Epithelial cell of proximal tubule (primary cell): ENCODE data around the gene CASP4. TPM values are rescaled to one million over a fixed set of nuclear protein-coding genes. Genes with fewer than 3 reads are reported as not detected.
A peak's percentile ranks its signal among the peaks of the same experiment; 100 is the strongest.

Experiments used
- DNase-seq: peaks from one replicate; pipeline ENCODE4 v3.0.0-alpha.2; 2011; ENCODE audit warnings: low read depth
- H3K4me3 ChIP-seq: 2 replicates; pipeline ENCODE4 v1.5.1; 2011; ENCODE audit warnings: low read depth, mild to moderate bottlenecking, low read length
- total RNA-seq: library from RNA; depleted of rRNA; stranded (reverse); fragments of >200 nt; gene quantifications from 2 replicates; pipeline ENCODE4 v1.2.3, GENCODE V29; 2015
- TF ChIP-seq, protein P1 (sequence below): conservative IDR thresholded peaks from 2 replicates; pipeline ENCODE4 v1.5.1; 2012; ENCODE audit warnings: low read depth, mild to moderate bottlenecking, low read length

Gene CASP4
- total RNA-seq, 1 donor from 2014 or later = 27.6 TPM

DNA sequence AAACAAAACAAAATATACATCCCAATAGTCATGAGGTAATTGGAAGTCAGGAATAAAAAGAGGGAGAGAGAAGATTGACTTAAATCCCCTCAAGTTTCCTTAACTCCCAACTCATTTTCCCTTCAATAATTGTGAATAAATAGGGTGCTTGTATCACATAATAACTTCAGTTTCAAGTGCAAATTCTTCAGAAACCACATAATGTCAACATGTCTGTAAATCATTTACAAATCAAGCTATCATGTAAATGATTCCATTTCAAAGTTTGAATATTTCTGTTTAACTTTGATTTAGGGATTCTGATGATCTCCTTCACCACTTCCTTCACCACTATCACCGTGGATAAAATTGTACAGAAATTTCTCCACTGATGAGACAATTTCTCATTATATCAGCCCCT, 31.3 kb upstream of the CASP4 start:
- TF ChIP-seq, protein P1, sequence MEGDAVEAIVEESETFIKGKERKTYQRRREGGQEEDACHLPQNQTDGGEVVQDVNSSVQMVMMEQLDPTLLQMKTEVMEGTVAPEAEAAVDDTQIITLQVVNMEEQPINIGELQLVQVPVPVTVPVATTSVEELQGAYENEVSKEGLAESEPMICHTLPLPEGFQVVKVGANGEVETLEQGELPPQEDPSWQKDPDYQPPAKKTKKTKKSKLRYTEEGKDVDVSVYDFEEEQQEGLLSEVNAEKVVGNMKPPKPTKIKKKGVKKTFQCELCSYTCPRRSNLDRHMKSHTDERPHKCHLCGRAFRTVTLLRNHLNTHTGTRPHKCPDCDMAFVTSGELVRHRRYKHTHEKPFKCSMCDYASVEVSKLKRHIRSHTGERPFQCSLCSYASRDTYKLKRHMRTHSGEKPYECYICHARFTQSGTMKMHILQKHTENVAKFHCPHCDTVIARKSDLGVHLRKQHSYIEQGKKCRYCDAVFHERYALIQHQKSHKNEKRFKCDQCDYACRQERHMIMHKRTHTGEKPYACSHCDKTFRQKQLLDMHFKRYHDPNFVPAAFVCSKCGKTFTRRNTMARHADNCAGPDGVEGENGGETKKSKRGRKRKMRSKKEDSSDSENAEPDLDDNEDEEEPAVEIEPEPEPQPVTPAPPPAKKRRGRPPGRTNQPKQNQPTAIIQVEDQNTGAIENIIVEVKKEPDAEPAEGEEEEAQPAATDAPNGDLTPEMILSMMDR = no peak
- H3K4me3 ChIP-seq = no peak overlapping the region
- DNase-seq = peak; percentile 23

DNA sequence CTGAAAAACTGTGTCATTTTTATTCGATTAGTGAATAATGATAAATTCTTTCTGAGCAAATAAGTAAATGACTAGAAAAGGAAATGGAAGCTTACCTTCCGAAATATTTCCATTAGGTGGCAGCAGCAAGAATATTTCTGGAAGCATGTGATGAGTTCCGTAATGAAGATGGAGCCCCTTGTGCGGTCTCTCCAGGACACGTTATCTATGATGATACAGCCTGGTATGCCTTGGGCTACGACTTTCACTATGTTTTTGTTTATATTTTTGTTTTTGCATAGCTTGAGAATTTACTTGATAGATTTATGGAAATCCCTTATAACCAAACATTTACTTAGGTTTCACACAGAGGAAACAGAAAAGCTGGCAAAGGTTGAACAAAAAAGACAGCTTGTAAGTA, 28.9 kb upstream of the CASP4 start:
- TF ChIP-seq, protein P1 = peak; percentile 42
- H3K4me3 ChIP-seq = no peak overlapping the region
- DNase-seq = no peak

DNA sequence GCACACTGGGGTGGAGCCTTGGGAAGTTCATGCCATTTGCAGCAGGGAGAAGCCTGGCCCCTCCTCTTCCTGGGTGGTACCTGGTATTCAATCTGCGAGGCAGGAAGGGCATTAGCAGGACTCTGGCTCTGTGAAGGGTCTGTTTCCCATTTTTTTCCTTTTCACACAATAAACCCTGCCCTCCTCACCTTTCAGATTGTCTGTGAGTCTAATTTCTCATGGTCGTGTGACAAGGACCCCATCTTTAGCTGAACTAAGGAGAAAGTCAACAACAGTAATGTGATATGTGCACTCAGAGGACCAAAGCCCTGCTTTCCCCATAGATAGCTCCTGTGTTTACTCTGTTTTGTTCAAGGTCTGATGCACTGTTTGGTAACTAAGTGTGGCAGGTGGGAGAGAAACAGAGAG, 26.6 kb upstream of the CASP4 start:
- TF ChIP-seq, protein P1 = no peak
- DNase-seq = no peak
- H3K4me3 ChIP-seq = no peak overlapping the region

DNA sequence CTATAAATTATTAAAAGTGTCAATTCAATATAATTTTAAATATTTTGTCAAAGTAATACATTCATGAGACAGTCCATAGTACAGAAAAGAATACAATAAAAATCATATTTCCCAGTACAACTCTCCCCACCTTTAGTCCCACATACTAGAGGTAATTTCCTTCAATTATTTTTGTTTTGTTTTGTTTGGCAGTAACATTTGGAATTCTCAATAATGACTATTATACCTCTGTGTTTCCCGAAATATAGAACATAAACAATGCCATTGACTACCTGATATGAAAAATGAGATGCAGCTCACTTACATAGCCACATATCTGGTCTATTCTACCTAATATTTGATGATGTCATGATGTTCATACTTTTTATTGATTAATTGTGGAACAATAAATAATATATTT, 24.4 kb upstream of the CASP4 start:
- DNase-seq = no peak
- H3K4me3 ChIP-seq = no peak overlapping the region
- TF ChIP-seq, protein P1 = no peak

DNA sequence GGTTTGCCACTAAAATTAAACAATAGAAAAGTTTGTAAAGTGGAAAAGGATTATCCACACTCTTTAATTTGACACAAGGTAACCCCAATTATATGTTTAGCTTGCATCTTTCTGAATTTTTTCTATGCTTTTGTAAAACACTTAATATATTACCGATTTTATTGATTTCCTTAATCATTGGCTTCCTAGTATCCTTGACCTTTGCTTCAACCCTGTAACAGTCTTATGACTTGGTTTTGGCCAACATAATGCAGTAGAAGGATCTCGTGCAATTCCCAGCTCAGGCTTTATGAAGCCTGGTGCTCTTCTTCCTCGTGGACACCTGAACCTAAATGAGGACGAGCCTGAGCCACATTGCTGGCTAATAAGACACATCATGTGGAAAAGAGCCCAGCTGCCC, 23.6 kb upstream of the CASP4 start:
- no peak for DNase-seq
- no peak overlapping the region for H3K4me3 ChIP-seq
- TF ChIP-seq, protein P1 = no peak

DNA sequence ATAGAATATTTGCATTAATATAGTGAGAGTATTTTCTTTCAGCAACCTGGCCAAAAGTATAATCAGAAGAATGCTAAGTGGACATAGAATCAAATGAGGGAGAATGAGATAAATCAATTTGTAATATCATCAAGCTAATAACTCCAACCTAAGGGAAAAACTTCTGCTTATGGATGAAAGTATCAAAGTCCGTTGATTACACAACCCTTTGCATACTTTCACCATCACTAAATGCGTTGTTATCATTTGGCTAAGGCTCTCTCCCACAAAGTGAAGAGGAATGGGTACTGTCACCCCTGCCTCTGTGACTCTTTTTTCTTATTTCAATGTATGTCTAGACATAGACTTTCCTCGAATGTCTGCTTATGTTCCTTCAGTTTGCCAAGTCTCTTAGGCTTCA, 16.4 kb upstream of the CASP4 start:
- H3K4me3 ChIP-seq = no peak overlapping the region
- DNase-seq = no peak
- TF ChIP-seq, protein P1 = no peak

DNA sequence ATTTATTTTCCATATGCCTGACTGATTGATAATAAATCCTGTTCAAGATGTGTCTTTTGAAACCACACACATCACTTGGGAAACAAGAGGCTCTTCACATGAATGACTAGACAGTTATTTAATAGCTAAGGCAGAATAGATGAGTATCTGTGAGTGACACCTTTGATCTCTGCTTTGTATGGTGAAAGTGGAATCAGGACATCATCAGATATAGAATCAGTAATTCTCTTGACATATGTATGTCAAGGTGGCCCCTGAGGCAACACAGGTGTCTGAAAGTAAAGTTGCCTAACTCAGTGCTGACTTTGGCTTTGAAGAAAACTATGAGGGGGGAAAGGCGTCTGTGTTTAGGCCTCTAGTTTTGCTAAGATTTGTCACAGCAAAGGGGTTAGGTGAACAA, 11.5 kb upstream of the CASP4 start:
- TF ChIP-seq, protein P1 = no peak
- no peak for DNase-seq

More for the DNA sequence above, 11.5 kb upstream of the CASP4 start:
- H3K4me3 ChIP-seq = no peak overlapping the region
